NCI-H2227 (cell line): Measurements from ENCODE around the gene ZNF705A.
"Not testable (repeated sequence)": the region's sequence is repeated elsewhere in the genome, so short reads cannot be mapped to it uniquely, and the experiment has no call there.

Experiments
- DNase-seq: peaks from one replicate; lab custom pipeline; 2025; ENCODE audit not compliant: unreplicated experiment; lab: John Stamatoyannopoulos, UW

The ZNF705A gene

GRCh38 chr12:8183346-8183745 lies 26.5 kb downstream of the ZNF705A start:
- not testable (repeated sequence) for DNase-seq

DNA sequence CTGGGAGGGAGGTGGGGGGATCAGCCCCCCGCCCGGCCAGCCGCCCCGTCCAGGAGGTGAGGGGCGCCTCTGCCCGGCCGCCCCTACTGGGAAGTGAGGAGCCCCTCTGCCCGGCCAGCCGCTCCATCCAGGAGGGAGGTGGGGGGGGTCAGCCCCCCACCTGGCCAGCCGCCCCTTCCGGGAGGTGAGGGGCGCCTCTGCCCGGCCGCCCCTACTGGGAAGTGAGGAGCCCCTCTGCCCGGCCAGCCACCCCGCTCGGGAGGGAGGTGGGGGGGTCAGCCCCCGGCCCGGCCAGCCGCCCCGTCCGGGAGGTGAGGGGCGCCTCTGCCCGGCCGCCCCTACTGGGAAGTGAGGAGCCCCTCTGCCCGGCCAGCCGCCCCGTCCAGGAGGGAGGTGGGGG lies 27.4 kb downstream of the ZNF705A start:
- DNase-seq = not testable (repeated sequence)

DNA sequence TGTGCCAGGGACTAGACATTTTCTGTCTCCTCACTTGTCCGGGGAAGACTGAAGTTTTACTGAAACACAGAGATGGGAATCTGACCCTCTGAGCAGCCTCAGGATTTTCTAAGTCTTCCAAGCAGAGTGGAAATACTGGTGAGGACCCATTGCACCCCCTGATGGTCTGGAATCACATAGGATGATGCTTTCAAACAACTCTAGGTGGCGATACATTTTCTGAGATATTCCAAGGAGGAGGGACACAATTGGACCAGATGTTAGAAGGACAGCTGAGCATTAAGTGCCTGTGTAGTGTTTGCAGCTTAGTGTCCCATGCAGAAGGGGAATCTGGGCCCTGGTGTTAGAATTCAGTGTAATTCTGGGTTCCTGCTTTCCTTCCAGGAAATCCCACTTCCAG lies 31.3 kb downstream of the ZNF705A start:
- DNase-seq = not testable (repeated sequence)

- DNase-seq = not testable (repeated sequence)
Measured at GRCh38 chr12:8197685-8198308, 41.0 kb downstream of the ZNF705A start.

- DNase-seq = not testable (repeated sequence)
Measured at GRCh38 chr12:8218711-8219382, 62.0 kb downstream of the ZNF705A start.

DNA sequence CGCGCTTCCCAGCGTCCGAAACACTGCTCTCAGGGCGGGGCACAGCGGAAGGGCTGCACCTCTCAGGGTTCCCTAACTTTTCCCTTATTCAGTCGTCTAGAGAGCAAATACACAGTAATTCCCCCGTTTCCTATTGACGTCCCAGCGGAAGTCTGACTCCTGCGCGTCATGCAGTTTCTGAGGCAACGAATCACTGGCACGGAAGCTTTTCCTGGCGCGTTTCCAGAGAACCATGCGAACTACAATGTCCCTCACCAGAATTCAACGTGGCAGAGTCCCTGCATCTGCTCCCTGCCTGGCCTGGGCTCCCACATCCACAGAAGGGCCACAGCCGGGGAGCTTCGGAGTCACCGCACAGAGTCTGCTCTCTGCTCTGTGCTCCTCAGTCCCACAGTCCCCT lies 64.6 kb downstream of the ZNF705A start:
- not testable (repeated sequence) for DNase-seq

DNA sequence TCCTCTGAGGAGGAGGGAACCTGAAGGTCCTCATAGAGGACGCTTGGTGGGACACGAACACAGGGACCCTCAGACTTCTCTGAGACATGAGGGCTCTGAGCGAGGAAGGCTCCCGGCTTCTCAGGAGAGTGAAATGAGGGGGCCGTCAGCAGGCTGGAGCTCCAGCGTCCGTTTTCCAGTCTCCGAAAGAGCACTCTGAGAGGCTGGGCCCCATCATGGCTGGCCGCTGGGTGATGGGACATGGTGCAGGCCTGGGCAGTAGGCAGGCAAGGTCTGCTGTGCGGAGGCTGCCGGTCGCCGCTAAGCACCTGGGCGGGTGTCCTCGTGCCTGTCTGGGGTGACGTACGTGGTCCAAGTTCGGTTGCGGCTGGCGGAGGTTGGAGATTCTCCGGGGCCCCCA lies 65.0 kb downstream of the ZNF705A start:
- DNase-seq = not testable (repeated sequence)

- not testable (repeated sequence) for DNase-seq
Measured at GRCh38 chr12:8222303-8222702, 65.5 kb downstream of the ZNF705A start.

DNA sequence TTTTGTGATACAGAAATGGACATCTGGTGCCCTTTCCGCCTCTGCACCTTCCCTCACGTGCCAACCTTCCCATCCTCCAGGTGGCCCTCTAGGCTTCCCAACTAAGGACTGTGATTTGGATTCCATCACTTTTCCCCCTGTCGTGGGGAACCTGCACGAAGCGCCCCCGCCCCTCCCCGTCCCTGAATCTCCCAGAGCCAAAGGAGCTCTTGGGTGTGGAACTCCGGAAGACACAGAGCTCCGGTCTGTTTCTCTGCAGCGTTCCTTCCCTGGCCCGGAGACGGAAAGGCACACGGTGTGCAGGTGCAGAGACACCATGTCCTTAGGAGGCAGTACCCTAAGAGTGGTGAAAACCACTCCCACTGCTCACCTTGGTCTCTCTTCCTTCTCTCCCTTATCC lies 66.8 kb downstream of the ZNF705A start:
- not testable (repeated sequence) for DNase-seq

GRCh38 chr12:8224782-8225181 lies 68.0 kb downstream of the ZNF705A start:
- DNase-seq = not testable (repeated sequence)

DNA sequence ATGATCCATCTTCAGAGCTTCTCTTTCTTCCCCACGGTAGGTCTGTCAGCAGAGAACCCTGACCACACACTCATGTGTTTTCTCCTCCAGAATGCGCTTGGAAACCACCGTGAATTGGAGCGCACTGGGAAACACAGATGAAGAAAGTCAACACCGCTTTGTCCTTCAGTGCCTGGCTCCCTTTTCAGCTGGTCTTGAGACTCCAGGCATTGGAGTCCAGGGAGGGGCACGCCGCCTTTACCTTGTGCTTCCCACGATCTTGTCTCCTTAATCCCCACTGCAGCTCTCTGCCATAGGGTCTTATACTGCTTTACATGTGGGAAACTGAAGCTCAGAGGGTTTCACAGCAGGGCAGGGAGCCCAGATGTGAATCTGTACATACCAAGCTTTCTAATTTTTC lies 69.5 kb downstream of the ZNF705A start:
- no peak for DNase-seq

GRCh38 chr12:8226992-8227731 lies 70.3 kb downstream of the ZNF705A start, which contains the start of gene FAM90A1:
FAM90A1 (minus strand) TSS chr12:8227618; CDS start chr12:8224832, 2,786 bp downstream.
- not testable (repeated sequence) for DNase-seq

DNA sequence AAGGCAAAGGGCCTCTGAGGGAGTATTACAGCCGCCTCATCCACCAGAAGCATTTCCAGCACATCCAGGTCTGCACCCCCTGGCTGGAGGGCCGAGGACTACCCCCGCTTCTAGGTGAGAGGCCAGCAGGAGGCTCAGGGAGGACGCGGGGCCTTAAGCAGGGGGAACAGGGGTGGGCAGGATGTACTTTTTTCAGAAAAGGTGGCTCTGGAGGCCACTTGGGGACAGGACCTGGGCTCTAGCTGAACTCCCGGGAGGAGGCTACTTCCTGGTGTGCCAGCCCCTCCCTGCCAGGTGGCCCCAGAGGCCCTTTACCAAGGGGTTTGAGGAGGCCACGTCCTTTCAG lies 70.9 kb downstream of the ZNF705A start:
- DNase-seq = not testable (repeated sequence)

- not testable (repeated sequence) for DNase-seq
Measured at GRCh38 chr12:8228607-8229006, 71.8 kb downstream of the ZNF705A start.

- not testable (repeated sequence) for DNase-seq
Measured at GRCh38 chr12:8229486-8229885, 72.7 kb downstream of the ZNF705A start.
